CD1c-positive myeloid dendritic cell (primary cell): ENCODE data around the gene ENTPD2.
A peak's percentile ranks its signal among the peaks of the same experiment; 100 is the strongest.
"Not testable (repeated sequence)": the region's sequence is repeated elsewhere in the genome, so short reads cannot be mapped to it uniquely, and the experiment has no call there.

Experiments used
- DNase-seq: peaks from one replicate; pipeline ENCODE4 v3.0.0-alpha.2; 2016; ENCODE audit errors: extremely low spot score

The ENTPD2 gene

DNA sequence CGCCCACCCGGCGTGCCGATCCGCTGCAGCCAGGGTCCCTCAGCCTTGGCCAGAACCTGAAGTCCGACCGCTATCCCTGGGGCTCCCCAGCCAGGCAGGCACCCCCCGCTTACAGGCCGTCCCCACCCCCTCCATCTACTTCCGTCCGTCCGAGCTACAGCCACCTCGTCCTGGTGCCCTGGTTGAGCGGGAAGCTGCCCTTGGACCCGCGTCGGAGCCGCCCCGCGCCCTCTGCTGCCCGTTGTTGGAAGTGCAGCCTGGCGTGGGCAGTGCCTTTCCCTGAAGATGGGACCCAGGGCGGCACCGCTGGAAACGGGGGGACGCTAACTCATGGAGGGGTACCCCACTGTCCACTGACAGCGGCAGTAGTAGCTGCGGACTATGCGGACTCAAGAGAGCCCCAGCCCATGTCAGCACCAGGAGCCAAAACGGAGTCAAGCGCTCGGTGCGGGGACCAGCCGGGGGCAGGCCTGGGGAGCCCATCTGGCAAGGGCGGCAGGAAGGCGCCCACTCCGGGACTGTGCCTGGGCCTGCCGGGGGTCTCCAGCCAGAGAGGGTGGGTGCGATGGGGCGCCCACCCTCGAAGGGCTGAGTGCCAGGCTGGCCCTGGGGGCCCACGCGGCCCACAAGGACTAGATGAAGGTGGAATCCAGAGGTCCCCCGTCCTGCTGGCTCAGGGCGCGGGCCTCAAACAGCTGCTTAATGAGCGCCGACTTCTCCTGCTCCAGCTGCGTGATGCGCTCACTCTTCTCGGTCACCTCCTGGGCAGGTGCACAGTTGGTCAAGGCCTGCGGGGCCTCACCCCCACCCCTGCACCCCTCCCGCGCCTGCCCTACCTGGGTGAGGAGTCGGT, 10.4 kb upstream of the ENTPD2 start:
- DNase-seq, result peak; percentile 81

DNA sequence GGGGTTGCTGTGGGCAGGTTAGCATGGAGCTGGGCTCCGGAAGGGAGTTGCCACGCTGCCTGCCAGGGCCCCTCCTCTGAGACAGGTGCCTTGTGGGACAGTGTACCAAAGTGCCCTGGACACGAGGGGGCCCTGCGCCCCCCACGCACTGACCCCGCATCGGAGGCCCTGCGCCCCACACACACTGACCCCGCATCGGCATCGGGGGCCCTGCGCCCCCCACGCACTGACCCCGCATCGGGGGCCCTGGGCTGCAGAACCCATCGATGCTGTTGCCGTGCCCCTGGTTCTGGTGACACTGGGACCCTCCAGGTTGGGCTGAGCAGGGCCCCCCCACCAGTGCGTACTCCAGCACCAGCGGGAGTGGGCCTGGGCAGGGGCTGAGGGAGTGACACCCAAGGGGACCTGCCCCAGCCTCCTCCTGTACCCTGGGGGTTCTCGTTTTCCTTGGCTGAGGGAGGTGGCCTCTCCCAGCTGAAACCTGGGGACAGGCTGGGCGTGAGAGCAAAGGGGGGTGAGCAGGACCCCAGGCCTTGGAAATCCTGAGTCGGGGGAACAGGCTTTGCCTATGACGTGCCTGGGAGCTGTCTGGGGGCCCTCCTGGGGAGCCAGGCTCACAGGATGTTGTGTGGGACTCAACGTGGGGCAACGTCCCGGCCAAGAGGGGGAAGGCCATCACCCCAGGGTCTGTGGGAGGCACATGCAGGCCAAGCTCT, 9.6 kb upstream of the ENTPD2 start:
- no peak for DNase-seq

GRCh38 chr9:137062798-137063197, 8.9 kb upstream of the ENTPD2 start:
- not testable (repeated sequence) for DNase-seq

GRCh38 chr9:137062384-137062783, 8.5 kb upstream of the ENTPD2 start:
- no peak for DNase-seq

GRCh38 chr9:137058521-137059234, 4.8 kb upstream of the ENTPD2 start:
- DNase-seq, result no peak

DNA sequence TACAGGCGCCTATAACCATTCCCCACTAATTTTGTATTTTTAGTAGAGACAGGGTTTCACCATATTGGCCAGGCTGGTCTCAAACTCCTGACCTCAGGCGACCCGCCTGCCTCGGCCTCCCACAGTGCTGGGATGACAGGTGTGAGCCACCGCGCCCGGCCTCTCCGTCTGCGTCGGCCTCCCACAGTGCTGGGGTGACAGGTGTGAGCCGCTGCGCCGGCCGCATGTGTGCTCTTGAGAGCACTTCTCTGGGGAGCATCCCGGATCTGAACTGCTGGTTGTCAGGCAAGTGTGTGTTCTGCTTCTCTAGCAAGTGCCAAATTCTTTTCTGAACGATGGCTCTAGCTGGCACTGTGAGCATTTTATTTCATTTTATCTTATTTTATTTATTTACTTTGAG, 3.7 kb upstream of the ENTPD2 start:
- DNase-seq, result no peak

DNA sequence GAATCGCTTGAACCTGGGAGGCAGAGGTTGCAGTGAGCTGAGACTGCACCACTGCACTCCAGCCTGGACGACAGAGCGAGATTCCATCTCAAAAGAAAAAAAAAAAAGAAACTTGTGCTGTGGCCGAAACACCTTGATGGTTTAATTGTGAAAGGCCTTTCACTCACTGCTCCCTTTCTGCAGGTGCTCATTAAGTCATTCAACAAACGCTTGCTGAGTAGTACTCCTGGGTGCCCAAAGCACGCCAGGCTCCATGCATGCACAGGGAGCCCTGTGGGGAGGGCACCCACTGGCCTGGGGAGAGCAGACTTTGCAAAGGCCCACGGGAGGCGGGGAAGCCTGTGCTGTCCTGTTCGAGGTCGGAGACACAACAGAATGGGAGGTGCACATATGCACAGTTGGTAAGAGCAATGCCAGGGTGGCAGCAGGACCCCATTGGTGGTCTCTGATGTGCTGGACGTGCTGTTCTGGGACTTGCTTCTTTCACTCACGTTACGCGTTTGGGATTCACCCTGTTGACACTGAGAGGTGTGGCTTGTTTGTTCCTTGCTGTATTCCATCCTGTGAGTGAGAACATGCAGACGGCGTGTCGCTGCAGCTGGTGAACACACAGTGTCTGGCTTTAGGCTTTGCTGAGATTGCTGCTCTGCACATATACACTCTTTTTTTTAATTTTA, 3.0 kb upstream of the ENTPD2 start:
- no peak for DNase-seq

- no peak for DNase-seq
Observed at GRCh38 chr9:137055385-137056364, 1.8 kb upstream of the ENTPD2 start.

GRCh38 chr9:137054932-137055384, 1.1 kb upstream of the ENTPD2 start:
- no peak for DNase-seq

DNA sequence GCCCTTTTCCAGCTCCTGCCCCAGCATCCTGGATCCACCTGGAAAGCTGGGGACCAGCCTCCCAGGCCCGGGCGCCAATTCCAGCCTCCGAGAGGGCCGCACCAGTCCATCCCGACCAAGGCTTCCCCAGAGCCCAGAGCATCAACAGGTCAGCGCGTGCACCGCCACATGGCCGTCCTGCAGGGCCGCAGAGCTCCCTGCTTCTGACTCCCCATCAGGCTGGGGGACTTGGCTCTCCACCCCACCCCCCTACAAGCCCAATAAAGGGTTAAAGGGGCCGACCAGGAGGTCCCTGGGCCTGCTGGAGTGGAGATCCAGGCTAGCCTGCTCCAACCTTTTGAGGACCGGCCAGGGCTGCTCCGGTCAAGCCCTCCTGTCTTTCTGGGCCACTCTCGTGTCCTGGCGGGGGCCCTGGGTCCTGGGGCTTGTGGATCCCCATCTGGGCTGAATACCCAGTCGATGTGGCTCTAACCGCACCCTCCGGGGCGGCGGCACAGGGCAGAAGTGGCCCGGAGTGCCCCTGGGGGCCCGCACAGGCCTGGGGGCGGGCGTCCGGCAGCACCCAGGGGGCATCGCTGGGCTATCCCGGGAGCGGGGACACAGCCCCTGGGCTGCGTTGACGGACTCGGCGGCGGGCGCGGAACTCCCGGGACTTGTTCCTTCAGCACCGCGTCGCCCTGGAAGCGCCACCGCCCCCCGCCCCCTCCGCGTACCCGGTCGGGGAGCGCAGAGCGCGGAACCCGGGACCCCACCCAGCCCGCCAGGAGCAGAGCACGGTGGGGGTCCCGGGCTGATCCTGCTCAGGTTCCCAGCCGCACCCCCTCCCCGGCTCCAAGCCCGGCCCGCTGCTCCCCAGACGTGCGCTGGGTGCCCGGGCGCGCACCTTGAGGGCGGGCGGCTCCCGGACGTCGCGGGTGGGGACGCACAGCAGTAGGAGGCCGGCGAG, 590 bp downstream of the ENTPD2 start:
- DNase-seq, result no peak

GRCh38 chr9:137052293-137052692, 1.6 kb downstream of the ENTPD2 start:
- no peak for DNase-seq

GRCh38 chr9:137051145-137051724, 2.6 kb downstream of the ENTPD2 start:
- no peak for DNase-seq

DNA sequence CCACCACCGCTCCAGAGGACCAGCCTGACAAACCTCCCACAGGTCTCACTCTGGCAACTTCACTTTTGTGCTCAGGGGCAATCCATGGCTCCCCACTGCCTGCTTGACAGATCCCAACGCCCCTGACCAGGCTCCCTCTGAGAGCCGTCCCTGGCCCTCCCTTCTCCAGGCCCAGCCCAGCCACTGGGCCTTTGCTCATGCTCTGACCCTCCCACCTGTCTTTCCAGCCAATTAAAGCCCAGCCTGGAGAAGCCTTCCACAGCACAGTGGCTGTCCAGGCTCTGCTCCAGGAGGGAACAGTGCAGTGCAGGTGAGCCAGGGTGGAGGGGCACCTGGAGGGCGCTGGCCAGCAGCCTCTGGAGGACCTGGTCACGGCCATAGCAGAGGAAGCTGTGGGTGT, 3.3 kb downstream of the ENTPD2 start:
- no peak for DNase-seq

GRCh38 chr9:137049544-137050449, 4.1 kb downstream of the ENTPD2 start:
- peak; percentile 59 for DNase-seq

GRCh38 chr9:137048655-137049543, 5.0 kb downstream of the ENTPD2 start:
- no peak for DNase-seq

DNA sequence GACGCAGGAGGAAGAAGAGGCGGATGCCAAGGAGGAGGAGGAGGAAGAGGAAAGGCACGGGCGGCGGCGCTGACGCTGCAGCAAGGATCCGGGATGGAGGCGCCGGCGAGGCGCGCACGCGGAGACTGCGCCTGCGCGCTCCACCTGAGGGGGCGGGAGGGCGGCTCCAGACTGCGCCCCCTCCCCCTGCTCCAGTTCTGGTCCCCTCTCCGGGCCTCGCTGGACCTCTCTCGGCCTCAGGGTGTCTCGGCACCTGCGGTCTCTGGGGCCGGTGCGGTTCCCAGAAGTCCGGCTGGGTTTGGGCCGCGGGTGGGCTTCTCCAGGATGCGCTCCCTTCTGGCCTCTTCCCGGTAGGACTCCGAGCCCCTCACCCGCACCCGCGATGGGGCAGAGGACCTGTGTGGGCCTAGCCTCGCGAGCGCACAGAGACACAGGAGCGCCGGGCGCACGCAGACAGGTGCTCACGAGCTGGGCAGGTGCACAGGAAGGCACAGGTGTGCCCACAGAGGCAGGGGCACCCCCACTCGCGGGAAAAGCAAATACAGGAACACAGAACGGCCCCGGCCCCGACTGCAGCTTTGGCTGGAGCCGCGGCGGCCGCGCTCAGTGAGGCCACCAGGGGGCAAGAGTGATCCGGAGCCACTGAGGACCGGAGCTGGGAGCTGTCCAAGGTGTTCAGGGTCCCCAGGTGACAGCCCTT, 7.6 kb downstream of the ENTPD2 start, which contains the start of gene NPDC1:
NPDC1 (minus strand) TSS at position 90 of the 700 bp plus-strand sequence. CDS start 188 bp downstream, outside the sequence.
- peak; percentile 82 for DNase-seq
